CD14-positive monocyte (primary cell): Measurements from ENCODE around the gene DOC2A. TPM values are rescaled to one million over a fixed set of nuclear protein-coding genes. Genes with fewer than 3 reads are reported as not detected.

ENCODE experiments used
- DNase-seq, 3 donors: peaks; one replicate each; pipeline ENCODE4 v3.0.0-alpha.2; 2011 to 2022
- H2AFZ ChIP-seq: 2 replicates; pipeline ENCODE4 v1.6.0; 2012; ENCODE audit warnings: mild to moderate bottlenecking, low read depth, low read length, inconsistent platforms; ENCODE audit not compliant: insufficient read depth, poor library complexity, severe bottlenecking
- H3K27ac ChIP-seq, 2 donors: 1 replicate in 1 of 2; 2 replicates in 1 of 2; pipeline ENCODE4 v1.5.1; 2012 to 2013; ENCODE audit warnings: low read length in 2 of 2, control low read depth in 1 of 2, inconsistent platforms in 1 of 2, low read depth in 1 of 2, mild to moderate bottlenecking in 1 of 2
- H3K27me3 ChIP-seq, 2 donors: one replicate each; pipeline versions ENCODE4 v1.6.0 to v1.6.1; 2011 to 2013; ENCODE audit warnings: low read length in 2 of 2; ENCODE audit not compliant: control insufficient read depth in 2 of 2, insufficient read depth in 2 of 2
- H3K36me3 ChIP-seq, 2 donors: replicated peaks in 1 of 2; 1 replicate in 1 of 2; 2 replicates in 1 of 2; pipeline versions ENCODE4 v1.5.1 to v1.6.1; 2012 to 2013; ENCODE audit warnings: low read length in 2 of 2, control low read depth in 1 of 2, inconsistent platforms in 1 of 2, mild to moderate bottlenecking in 1 of 2; ENCODE audit not compliant: insufficient read depth in 2 of 2, control insufficient read depth in 1 of 2
- H3K4me1 ChIP-seq, 2 donors: 1 replicate in 1 of 2; 2 replicates in 1 of 2; pipeline versions ENCODE4 v1.5.1 to v1.6.1; 2012 to 2013; ENCODE audit warnings: low read length in 2 of 2, control low read depth in 1 of 2, inconsistent platforms in 1 of 2, mild to moderate bottlenecking in 1 of 2, moderate library complexity in 1 of 2; ENCODE audit not compliant: insufficient read depth in 2 of 2, control insufficient read depth in 1 of 2
- H3K4me2 ChIP-seq: replicated peaks from 2 replicates; pipeline ENCODE3; 2012; ENCODE audit warnings: low read length, moderate library complexity, mild to moderate bottlenecking; ENCODE audit not compliant: poor library complexity, severe bottlenecking; ENCODE audit errors: extremely low read depth
- H3K4me3 ChIP-seq, 3 experiments: fragments of 200-600 bp in 1 of 3; sonication (generic) in 1 of 3; replicated peaks in 1 of 3; 1 replicate in 2 of 3; 2 replicates in 1 of 3; pipeline ENCODE4 v1.5.1; 2011 to 2013; ENCODE audit warnings: low read length in 3 of 3, mild to moderate bottlenecking in 3 of 3, control low read depth in 2 of 3, low read depth in 2 of 3, inconsistent platforms in 1 of 3, moderate library complexity in 1 of 3
- H3K79me2 ChIP-seq: 2 replicates; pipeline ENCODE4 v1.6.0; 2012; ENCODE audit warnings: mild to moderate bottlenecking, control low read depth, inconsistent platforms, low read length, moderate library complexity; ENCODE audit not compliant: insufficient read depth
- H3K9ac ChIP-seq: 2 replicates; pipeline ENCODE4 v1.6.0; 2017; ENCODE audit warnings: low read length, mild to moderate bottlenecking; ENCODE audit not compliant: insufficient read depth, poor library complexity, severe bottlenecking
- H3K9me3 ChIP-seq, 2 donors: replicated peaks in 1 of 2; 1 replicate in 1 of 2; 2 replicates in 1 of 2; pipeline versions ENCODE4 v1.5.1 to v1.6.1; 2012 to 2013; ENCODE audit warnings: low read length in 2 of 2, control low read depth in 1 of 2; ENCODE audit not compliant: control insufficient read depth in 1 of 2, insufficient read depth in 1 of 2
- H4K20me1 ChIP-seq: 2 replicates; pipeline ENCODE4 v1.6.0; 2012; ENCODE audit warnings: mild to moderate bottlenecking, low read length, control low read depth, moderate library complexity; ENCODE audit not compliant: insufficient read depth
- H3K27ac Mint-ChIP-seq, 7 donors: one replicate each; pipeline ENCODE4 v1.8.0; 2020; ENCODE audit warnings: mild to moderate bottlenecking in 7 of 7, mixed read lengths in 7 of 7, moderate library complexity in 6 of 7, inconsistent platforms in 2 of 7
- H3K27me3 Mint-ChIP-seq, 3 donors: one replicate each; pipeline ENCODE4 v1.8.0; 2021 to 2022; ENCODE audit warnings: low read depth in 3 of 3, mild to moderate bottlenecking in 3 of 3, mixed read lengths in 3 of 3, moderate library complexity in 3 of 3, inconsistent platforms in 1 of 3
- H3K36me3 Mint-ChIP-seq, 2 donors: one replicate each; pipeline ENCODE4 v1.8.0; 2020; ENCODE audit warnings: mixed read lengths in 2 of 2, inconsistent platforms in 1 of 2, mild to moderate bottlenecking in 1 of 2
- H3K4me1 Mint-ChIP-seq: one replicate; pipeline ENCODE4 v1.8.0; 2020; ENCODE audit warnings: mild to moderate bottlenecking, mixed read lengths
- H3K4me3 Mint-ChIP-seq, 2 donors: one replicate each; pipeline ENCODE4 v1.8.0; 2020; ENCODE audit warnings: mild to moderate bottlenecking in 2 of 2, mixed read lengths in 2 of 2, moderate library complexity in 1 of 2
- H3K9me3 Mint-ChIP-seq, 7 donors: one replicate each; pipeline ENCODE4 v1.8.0; 2020 to 2022; ENCODE audit warnings: mixed read lengths in 7 of 7, mild to moderate bottlenecking in 6 of 7, moderate library complexity in 6 of 7, inconsistent platforms in 2 of 7
- WGBS: methylation state at CpG from one replicate; pipeline ENCODE4 v1.1.5; 2013; ENCODE audit warnings: missing lambda C conversion rate; ENCODE audit not compliant: insufficient coverage; 5-methylcytosine and 5-hydroxymethylcytosine counted together
- intact Hi-C, 2 donors: fragments of 100-400 bp; cut with micrococcal nuclease; formaldehyde crosslinking; loops; one replicate each; pipeline versions ENCODE4 v1.15.0 to v1.15.1; 2023
- polyA plus RNA-seq, 3 donors: library from polyadenylated mRNA; depleted of rRNA in 1 of 3; unstranded in 2 of 3; stranded (reverse) in 1 of 3; fragments of 300-500 nt in 2 of 3; fragments of >200 nt in 1 of 3; fragmentation: Illumina TruSeq in 2 of 3; gene quantifications; 1 replicate in 2 of 3; 2 replicates in 1 of 3; pipeline ENCODE4 v1.2.3, GENCODE V29; 2012 to 2021
- TF ChIP-seq, protein P1 (sequence below): fragments of 200-600 bp; IDR thresholded peaks from one replicate; pipeline ENCODE4 v1.8.0; 2022; ENCODE audit warnings: antibody characterized with exemption, mild to moderate bottlenecking

Gene DOC2A
- polyA plus RNA-seq, 3 donors, result 0.23 to 3.7 (median 0.66) TPM

DNA sequence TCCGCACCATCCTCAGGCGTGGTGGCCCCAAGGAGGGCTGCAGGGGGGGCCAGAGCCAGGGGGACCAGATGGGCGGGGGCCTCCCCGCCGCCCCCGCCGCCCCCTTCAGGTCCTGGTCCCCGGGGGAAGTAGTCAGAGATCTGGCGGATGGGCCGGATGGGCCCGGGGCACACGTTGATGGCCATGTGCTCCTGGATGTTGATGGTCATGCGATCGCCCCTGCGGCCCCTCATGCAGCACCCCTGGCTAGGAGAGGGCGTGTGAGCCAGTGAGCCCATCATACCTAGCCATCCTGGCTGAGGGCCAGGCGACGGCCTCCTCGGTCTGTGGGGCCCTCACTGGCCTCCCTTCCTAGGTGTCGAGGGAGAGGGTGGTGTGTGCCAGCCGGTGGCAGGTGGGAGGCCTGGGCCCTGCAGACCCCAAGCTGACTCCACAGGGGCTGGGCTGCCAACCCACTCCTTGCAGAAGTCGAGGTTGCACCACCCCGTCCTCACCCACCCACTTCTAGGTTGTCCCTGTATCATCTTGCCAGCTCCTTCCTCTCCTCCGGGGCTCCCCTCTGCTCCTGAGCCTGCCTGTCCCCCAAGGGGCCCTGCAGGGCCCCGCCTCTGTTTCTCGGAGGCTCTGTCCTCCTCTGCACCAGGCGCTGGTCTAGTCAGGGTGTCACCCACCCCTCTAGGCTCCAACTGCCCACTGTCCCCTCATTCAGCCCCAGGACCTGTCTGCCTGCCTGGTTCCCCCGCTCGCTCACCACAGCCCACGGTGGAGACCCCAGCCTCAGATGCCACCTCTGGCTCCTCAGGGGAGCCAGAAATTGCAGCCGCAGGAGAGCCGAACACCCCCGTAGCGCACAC lies 610 bp downstream of the DOC2A start:
- Histone ChIP-seq H3K4me2 (peak overlapping the region; percentile 74), H4K20me1 (no peaks in the 10 kb centered on the region), H3K9me3 (peaks cover 0 to 12% of the 10 kb centered on the region in 2 donors), H3K4me3 (peak overlapping the region in 1 of 3 experiments; percentile 63), H3K4me1 (peaks cover 10 to 17% of the 10 kb centered on the region in 2 donors), H2AFZ (peak overlapping the region; percentile 59), H3K27ac (no peak overlapping the region), H3K9ac (no peak overlapping the region), H3K36me3 (no peaks in the 10 kb centered on the region), H3K27me3 (peaks cover 18 to 39% of the 10 kb centered on the region in 2 donors), H3K79me2 (no peaks in the 10 kb centered on the region)
- intact Hi-C loops, result loop anchor here in 1 of 2 donors (5.0 kb wide), 2 partner anchors 63 to 313 kb away; no protein-coding TSS in a partner anchor
- Mint-ChIP-seq H3K27me3 (peaks cover 38 to 62% (median 49%) of the 10 kb centered on the region in 3 donors), H3K4me1 (peaks cover 7% of the 10 kb centered on the region), H3K36me3 (peaks cover 2 to 4% of the 10 kb centered on the region in 2 donors), H3K27ac (no peak overlapping the region), H3K9me3 (peaks cover 0 to 17% (median 3%) of the 10 kb centered on the region in 7 donors), H3K4me3 (peak overlapping the region; percentile 51 to 79)
- TF ChIP-seq, protein P1, sequence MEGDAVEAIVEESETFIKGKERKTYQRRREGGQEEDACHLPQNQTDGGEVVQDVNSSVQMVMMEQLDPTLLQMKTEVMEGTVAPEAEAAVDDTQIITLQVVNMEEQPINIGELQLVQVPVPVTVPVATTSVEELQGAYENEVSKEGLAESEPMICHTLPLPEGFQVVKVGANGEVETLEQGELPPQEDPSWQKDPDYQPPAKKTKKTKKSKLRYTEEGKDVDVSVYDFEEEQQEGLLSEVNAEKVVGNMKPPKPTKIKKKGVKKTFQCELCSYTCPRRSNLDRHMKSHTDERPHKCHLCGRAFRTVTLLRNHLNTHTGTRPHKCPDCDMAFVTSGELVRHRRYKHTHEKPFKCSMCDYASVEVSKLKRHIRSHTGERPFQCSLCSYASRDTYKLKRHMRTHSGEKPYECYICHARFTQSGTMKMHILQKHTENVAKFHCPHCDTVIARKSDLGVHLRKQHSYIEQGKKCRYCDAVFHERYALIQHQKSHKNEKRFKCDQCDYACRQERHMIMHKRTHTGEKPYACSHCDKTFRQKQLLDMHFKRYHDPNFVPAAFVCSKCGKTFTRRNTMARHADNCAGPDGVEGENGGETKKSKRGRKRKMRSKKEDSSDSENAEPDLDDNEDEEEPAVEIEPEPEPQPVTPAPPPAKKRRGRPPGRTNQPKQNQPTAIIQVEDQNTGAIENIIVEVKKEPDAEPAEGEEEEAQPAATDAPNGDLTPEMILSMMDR, result no peak
- 20% methylated on average over 31 of the region's 34 CpGs for WGBS
- DNase-seq, result no peak

DNA sequence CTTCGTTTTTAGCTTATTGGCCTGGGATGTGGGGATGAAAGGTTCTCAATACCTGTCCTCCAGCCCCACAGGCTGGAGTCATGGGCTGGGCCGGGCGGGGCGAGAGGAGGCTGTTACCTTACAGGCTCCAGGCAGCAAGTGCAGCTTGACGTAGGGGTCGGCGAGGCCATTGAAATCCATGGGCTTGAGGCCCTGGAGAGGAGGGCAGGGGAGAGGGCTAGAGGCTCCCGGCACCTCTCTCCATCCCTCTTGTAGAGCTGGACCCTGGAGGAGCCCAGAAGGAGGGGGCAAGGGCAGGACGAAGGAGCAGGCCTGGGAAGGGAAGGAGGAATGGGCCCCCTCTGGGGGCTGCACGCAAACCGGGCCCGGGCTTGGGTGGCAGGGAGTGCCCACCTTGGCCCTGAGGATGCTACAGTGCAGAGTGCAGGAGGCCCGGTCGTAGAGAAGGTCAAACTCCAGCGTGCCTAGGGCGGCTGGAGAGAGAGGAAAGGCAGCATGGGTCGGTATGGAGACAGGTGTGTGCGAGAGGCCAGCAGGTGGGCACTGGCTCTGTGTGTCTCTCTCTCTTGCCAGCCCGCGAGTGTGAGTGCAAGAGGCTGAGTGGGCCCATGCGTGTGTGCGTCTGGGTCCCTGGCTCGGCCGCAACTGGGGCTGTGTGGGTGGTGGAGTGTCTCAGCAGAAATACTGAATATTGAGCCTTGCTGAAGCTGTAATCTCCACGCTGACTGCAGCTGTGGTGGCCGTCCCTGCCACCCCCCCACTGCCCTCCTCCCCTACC lies 1.6 kb downstream of the DOC2A start:
- Mint-ChIP-seq H3K9me3 (peaks cover 0 to 17% (median 3%) of the 10 kb centered on the region in 7 donors), H3K36me3 (peaks cover 2 to 4% of the 10 kb centered on the region in 2 donors), H3K4me1 (peaks cover 7% of the 10 kb centered on the region), H3K4me3 (peak overlapping the region in 1 of 2 donors; percentile 37), H3K27me3 (peaks cover 33 to 57% (median 45%) of the 10 kb centered on the region in 3 donors), H3K27ac (no peak overlapping the region)
- Histone ChIP-seq H3K79me2 (no peaks in the 10 kb centered on the region), H3K9ac (no peak overlapping the region), H3K4me2 (no peak overlapping the region), H3K27me3 (peaks cover 18 to 39% of the 10 kb centered on the region in 2 donors), H4K20me1 (peaks cover 5% of the 10 kb centered on the region), H2AFZ (no peak overlapping the region), H3K4me3 (no peak overlapping the region), H3K27ac (no peak overlapping the region), H3K4me1 (peaks cover 10 to 17% of the 10 kb centered on the region in 2 donors), H3K9me3 (peaks cover 0 to 12% of the 10 kb centered on the region in 2 donors), H3K36me3 (no peaks in the 10 kb centered on the region)
- no peak for DNase-seq
- TF ChIP-seq, protein P1, result no peak
- intact Hi-C loops, result loop anchor here in 1 of 2 donors (5.0 kb wide), 2 partner anchors 62 to 312 kb away; no protein-coding TSS in a partner anchor
- 64% methylated on average over 18 of the region's 26 CpGs for WGBS
